Bronchial epithelial cell (primary cell): ENCODE results near the gene SESN2. TPM values are rescaled to one million over a fixed set of nuclear protein-coding genes. Genes with fewer than 3 reads are reported as not detected.

ENCODE experiments used
- DNase-seq: peaks from one replicate; pipeline ENCODE4 v3.0.0-alpha.2; 2010; ENCODE audit warnings: low read depth
- FAIRE-seq: peaks from 2 replicates; lab custom pipeline; 2011; peaks lifted over from hg19 to GRCh38; lab: Jason Lieb, UNC
- H3K27me3 ChIP-seq: 2 replicates; pipeline ENCODE4 v1.5.1; 2011; ENCODE audit warnings: low read length; ENCODE audit not compliant: control insufficient read depth, insufficient read depth
- H3K36me3 ChIP-seq: 2 replicates; pipeline ENCODE4 v1.5.1; 2011; ENCODE audit warnings: low read length; ENCODE audit not compliant: control insufficient read depth, insufficient read depth
- H3K4me3 ChIP-seq: 2 replicates; pipeline ENCODE4 v1.5.1; 2011; ENCODE audit warnings: mild to moderate bottlenecking, low read depth, low read length, control low read depth
- CTCF ChIP-seq: IDR thresholded peaks from 2 replicates; pipeline ENCODE4 v1.5.1; 2011; ENCODE audit warnings: mild to moderate bottlenecking, moderate library complexity, low read length, control low read depth, inconsistent platforms; ENCODE audit not compliant: insufficient read depth, severe bottlenecking
- total RNA-seq: library from RNA; depleted of rRNA; stranded (reverse); fragments of >200 nt; gene quantifications from 2 replicates; pipeline ENCODE4 v1.2.1, GENCODE V29; 2014

SESN2 gene
- total RNA-seq, 1 donor from 2014 or later = 24.2 TPM

- Histone ChIP-seq H3K27me3 (no peaks in the 10 kb centered on the region), H3K4me3 (no peak overlapping the region), H3K36me3 (peaks cover 20% of the 10 kb centered on the region)
- DNase-seq = no peak
- no peak for TF ChIP-seq CTCF
- no peak for FAIRE-seq
Measured at GRCh38 chr1:28265577-28265976, 6.3 kb downstream of the SESN2 start.

- FAIRE-seq (no peak), DNase-seq (no peak)
- Histone ChIP-seq H3K27me3 (no peaks in the 10 kb centered on the region), H3K4me3 (no peak overlapping the region), H3K36me3 (peaks cover 28% of the 10 kb centered on the region)
- TF ChIP-seq CTCF = no peak
Measured at GRCh38 chr1:28266920-28267322, 7.6 kb downstream of the SESN2 start.

- no peak for TF ChIP-seq CTCF
- no peaks in the 10 kb centered on the region for H3K27me3 ChIP-seq
- H3K36me3 ChIP-seq = peaks cover 32% of the 10 kb centered on the region
- H3K4me3 ChIP-seq = no peak overlapping the region
- no peak for DNase-seq
- FAIRE-seq = no peak
Measured at GRCh38 chr1:28267633-28268032, 8.3 kb downstream of the SESN2 start.

DNA sequence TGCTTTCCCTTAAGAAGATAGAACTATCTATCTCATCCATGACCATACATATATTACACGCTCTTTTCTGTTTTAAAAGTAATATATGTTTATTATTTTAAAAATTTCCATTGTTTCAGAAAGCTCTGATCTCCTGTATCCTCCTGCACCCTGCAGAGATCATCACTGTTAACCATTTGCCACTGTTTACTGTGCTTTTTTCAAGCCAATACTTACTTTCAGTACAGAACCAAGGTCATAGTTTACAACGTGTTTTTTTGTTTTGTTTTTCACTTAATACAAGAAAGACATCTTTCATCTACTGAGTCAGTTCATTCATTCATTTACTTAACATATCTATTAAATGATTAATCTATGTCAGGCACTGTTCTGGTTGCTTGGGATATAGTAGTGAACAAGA, 10.2 kb downstream of the SESN2 start:
- Histone ChIP-seq H3K4me3 (no peak overlapping the region), H3K36me3 (peaks cover 46% of the 10 kb centered on the region), H3K27me3 (no peaks in the 10 kb centered on the region)
- DNase-seq (no peak), FAIRE-seq (no peak)
- TF ChIP-seq CTCF = no peak

- no peak for FAIRE-seq
- peaks cover 51% of the 10 kb centered on the region for H3K36me3 ChIP-seq
- no peaks in the 10 kb centered on the region for H3K27me3 ChIP-seq
- TF ChIP-seq CTCF = no peak
- no peak overlapping the region for H3K4me3 ChIP-seq
- no peak for DNase-seq
Measured at GRCh38 chr1:28272215-28272852, 13.0 kb downstream of the SESN2 start.

- Histone ChIP-seq H3K4me3 (no peak overlapping the region), H3K27me3 (no peaks in the 10 kb centered on the region), H3K36me3 (peaks cover 54% of the 10 kb centered on the region)
- DNase-seq = no peak
- FAIRE-seq = no peak
- no peak for TF ChIP-seq CTCF
Measured at GRCh38 chr1:28273216-28273860, 14.0 kb downstream of the SESN2 start.
